Erythroblast (primary cell): Measurements from ENCODE around the gene GSC.
A peak's percentile ranks its signal among the peaks of the same experiment; 100 is the strongest.
"Not testable (repeated sequence)": the region's sequence is repeated elsewhere in the genome, so short reads cannot be mapped to it uniquely, and the experiment has no call there.

Experiments used
- DNase-seq, 2 experiments: peaks; one replicate each; lab custom pipeline; 2025; lab: John Stamatoyannopoulos, UW
- GATA1 ChIP-seq: IDR thresholded peaks from 2 replicates; pipeline ENCODE4 v1.6.1; 2011; ENCODE audit warnings: low read depth, mild to moderate bottlenecking, control low read depth, low read length, moderate library complexity
- POLR2A ChIP-seq: IDR thresholded peaks from 2 replicates; pipeline ENCODE4 v1.6.1; 2011; ENCODE audit warnings: mild to moderate bottlenecking, low read length

Gene GSC

DNA sequence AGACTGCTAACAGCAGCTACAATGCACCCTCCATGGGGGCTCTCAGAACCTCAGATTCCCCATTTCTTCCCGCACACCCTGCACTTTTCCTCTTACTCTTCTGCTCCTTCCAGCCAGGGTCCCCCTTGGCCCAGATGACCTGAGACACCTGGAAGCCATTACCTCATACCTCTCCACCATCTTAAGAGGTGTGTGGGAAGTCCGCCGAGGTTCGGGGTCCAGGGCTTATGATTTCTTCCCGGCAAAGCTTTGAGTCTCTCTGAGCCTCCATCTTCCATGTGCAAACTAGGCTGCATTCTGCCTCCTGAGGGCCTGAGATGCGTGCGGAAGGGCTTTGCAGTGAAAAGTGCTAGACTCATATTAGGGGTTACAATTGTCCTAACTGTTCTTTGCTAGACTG, 5.3 kb downstream of the GSC start:
- TF ChIP-seq GATA1: no peak
- TF ChIP-seq POLR2A: no peak
- DNase-seq: no peak

GRCh38 chr14:94762431-94762830, 7.5 kb downstream of the GSC start:
- TF ChIP-seq GATA1 (no peak), POLR2A (no peak)
- DNase-seq: no peak

- no peak for TF ChIP-seq POLR2A
- no peak for TF ChIP-seq GATA1
- no peak for DNase-seq
These were observed 7.9 kb downstream of the GSC start for GRCh38 chr14:94761997-94762377.

- TF ChIP-seq POLR2A: no peak
- no peak for TF ChIP-seq GATA1
- no peak for DNase-seq
These were observed 8.4 kb downstream of the GSC start for GRCh38 chr14:94761348-94761996.

DNA sequence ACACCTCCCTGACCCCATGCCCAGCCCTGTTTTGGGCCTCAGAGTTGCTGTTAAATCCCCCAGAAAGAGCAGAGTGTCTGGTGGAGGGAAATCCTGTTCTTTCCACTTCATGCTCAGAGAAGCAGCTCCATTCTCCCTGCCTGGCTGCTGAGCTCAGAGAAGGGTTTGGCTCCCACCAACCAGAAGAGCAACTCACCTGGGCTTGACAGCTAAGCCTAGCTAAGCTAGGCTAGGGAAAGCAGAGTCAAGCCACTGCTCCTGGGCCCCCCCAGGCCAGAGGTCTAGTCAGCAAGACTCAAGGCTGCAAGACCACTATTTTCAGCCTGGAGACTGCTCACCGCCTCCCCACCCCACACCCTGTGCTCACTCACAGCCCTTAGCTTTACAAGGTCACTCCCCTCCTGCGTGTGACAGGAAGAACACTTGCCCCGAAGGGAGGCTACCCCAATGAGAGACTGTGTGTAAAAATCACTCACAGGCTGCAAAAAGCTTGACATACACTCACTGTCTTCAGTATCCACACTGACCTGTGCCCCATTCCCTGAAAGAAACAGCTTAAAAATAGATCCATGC, 13.5 kb downstream of the GSC start:
- TF ChIP-seq POLR2A (no peak), GATA1 (no peak)
- DNase-seq: no peak

- no peak for TF ChIP-seq POLR2A
- no peak for DNase-seq
These were observed 15.4 kb downstream of the GSC start for GRCh38 chr14:94754391-94754942.

DNA sequence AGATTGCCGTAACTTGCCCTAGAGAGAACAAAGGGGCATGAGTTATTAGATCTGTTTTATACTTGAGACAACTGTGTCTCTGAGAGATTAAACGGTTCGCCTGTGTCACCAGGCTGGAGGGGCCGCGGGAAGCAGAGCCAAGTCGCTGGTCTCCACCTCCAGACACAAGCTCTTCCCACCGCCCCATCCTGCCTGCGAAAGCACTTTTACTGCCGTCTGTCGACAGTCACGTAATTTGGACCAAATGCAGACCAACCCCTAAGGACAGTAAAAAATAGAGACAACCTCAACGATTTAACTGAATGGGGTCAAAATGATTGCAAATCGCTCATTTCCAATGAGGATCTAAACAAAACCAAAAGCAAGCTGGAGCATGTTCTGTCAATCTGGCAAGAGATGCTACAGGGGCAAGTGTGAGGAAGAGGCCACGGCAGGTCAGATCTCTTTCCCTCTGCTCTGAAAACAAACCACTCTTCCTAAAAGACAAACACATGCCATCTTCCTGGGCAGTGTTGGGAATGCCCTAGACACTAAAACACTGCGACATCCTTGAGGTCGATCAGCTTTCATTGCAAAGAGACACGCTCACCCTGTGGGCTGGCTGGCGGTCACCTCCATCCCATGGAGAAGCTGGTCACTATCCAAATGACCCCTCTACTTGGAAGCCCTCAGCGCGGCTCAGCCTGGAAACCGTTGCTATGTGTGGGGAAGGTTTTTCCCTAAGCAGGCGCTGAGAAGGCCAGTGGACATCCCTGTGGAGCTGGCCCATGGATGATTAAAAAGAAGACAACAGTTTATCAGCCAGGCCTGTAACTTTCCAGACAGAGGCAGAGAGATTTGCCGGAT, 17.1 kb downstream of the GSC start:
- DNase-seq: no peak
- no peak for TF ChIP-seq POLR2A
- no peak for TF ChIP-seq GATA1

- no peak for TF ChIP-seq GATA1
- no peak for TF ChIP-seq POLR2A
- DNase-seq: no peak
These were observed 18.0 kb downstream of the GSC start for GRCh38 chr14:94751956-94752355.

DNA sequence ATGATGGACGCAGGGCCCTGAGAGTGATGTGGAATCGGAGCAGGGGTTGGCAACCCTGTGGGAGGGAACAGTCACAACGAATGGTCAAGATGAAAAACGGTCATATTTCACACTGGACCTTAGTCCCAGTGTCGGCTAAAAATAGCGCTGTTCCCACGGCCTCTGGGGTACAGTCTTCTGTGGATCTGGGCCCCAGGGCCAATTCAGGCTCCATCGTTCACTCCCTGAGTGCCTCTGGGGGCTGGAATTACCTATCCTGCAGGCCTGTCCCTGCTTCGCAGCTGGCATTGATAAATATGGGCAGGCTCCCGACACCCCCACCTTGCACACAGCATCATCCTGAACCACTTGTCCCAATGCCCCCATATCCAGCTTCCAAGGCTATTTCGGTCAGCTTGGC, 18.6 kb downstream of the GSC start:
- no peak for DNase-seq

GRCh38 chr14:94750371-94750770, 19.5 kb downstream of the GSC start:
- no peak for DNase-seq
- no peak for TF ChIP-seq POLR2A
- no peak for TF ChIP-seq GATA1

More for the DNA sequence above, 18.6 kb downstream of the GSC start:
- TF ChIP-seq POLR2A (no peak), GATA1 (no peak)

GRCh38 chr14:94748667-94749347, 21.1 kb downstream of the GSC start:
- no peak for TF ChIP-seq GATA1
- no peak for TF ChIP-seq POLR2A
- peak in 1 of 2 experiments; percentile 13 for DNase-seq

- DNase-seq: no peak
- no peak for TF ChIP-seq GATA1
- no peak for TF ChIP-seq POLR2A
These were observed 22.2 kb downstream of the GSC start for GRCh38 chr14:94747739-94748138.

DNA sequence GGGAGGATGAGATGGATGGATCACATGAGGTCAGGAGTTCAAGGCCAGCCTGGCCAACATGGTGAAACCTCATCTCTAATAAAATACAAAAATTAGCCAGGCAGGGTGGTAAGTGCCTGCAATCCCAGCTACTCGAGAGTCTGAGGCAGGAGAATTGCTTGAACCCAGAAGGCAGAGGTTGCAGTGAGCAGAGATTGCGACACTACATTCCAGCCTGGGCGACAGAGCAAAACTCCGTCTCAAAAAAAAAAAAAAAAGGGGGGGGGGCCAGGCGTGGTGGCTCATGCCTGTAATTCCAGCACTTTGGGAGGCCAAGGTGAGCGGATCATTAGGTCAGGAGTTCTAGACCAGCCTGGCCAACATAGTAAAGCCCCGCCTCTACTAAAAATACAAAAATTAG, 22.8 kb downstream of the GSC start:
- DNase-seq: not testable (repeated sequence)
